Neural crest cell (in vitro differentiated cells): ENCODE results near the gene GDPD4. TPM values are rescaled to one million over a fixed set of nuclear protein-coding genes. Genes with fewer than 3 reads are reported as not detected.
A peak's percentile ranks its signal among the peaks of the same experiment; 100 is the strongest.

Source experiments
- DNase-seq: peaks from one replicate; pipeline ENCODE4 v3.0.0; 2021; ENCODE audit warnings: low read depth, mixed read lengths, low spot score
- H3K27ac Mint-ChIP-seq: one replicate; pipeline ENCODE4 v1.8.0; 2021; ENCODE audit warnings: mild to moderate bottlenecking, mixed read lengths; ENCODE audit not compliant: unreplicated experiment
- H3K27me3 Mint-ChIP-seq: 2 replicates; pipeline ENCODE4 v1.8.0; 2021; ENCODE audit warnings: low read depth, mild to moderate bottlenecking, mixed read lengths
- H3K36me3 Mint-ChIP-seq: 2 replicates; pipeline ENCODE4 v1.8.0; 2021; ENCODE audit warnings: low read depth, mild to moderate bottlenecking, mixed read lengths
- H3K4me1 Mint-ChIP-seq: 2 replicates; pipeline ENCODE4 v1.8.0; 2021; ENCODE audit warnings: mixed read lengths
- H3K4me3 Mint-ChIP-seq: one replicate; pipeline ENCODE4 v1.8.0; 2021; ENCODE audit warnings: mild to moderate bottlenecking, mixed read lengths
- H3K9me3 Mint-ChIP-seq: 2 replicates; pipeline ENCODE4 v1.8.0; 2021; ENCODE audit warnings: mixed read lengths
- CTCF ChIP-seq: fragments of 200-600 bp; sonication (generic); conservative IDR thresholded peaks from 2 replicates; pipeline ENCODE4 v1.5.0; 2021; ENCODE audit warnings: antibody characterized with exemption, mild to moderate bottlenecking
- total RNA-seq: library from RNA; stranded (reverse); gene quantifications from 2 replicates; pipeline ENCODE4 v1.2.1, GENCODE V29; 2021

The GDPD4 gene
- total RNA-seq, 1 donor from 2014 or later = not detected

- no peaks in the 10 kb centered on the region for H3K36me3 Mint-ChIP-seq
- no peaks in the 10 kb centered on the region for H3K27me3 Mint-ChIP-seq
- H3K9me3 Mint-ChIP-seq = no peaks in the 10 kb centered on the region
- H3K4me3 Mint-ChIP-seq = no peak overlapping the region
- peaks cover 9% of the 10 kb centered on the region for H3K4me1 Mint-ChIP-seq
- TF ChIP-seq CTCF = no peak
- peak overlapping the region; percentile 71 for H3K27ac Mint-ChIP-seq
- DNase-seq = no peak
These were observed 103.7 kb downstream of the GDPD4 start for GRCh38 chr11:77197626-77198320.

GRCh38 chr11:77196961-77197360 is 104.5 kb downstream of the GDPD4 start:
- DNase-seq = no peak
- peaks cover 9% of the 10 kb centered on the region for H3K4me1 Mint-ChIP-seq
- H3K9me3 Mint-ChIP-seq = no peaks in the 10 kb centered on the region
- H3K36me3 Mint-ChIP-seq = no peaks in the 10 kb centered on the region
- no peak for TF ChIP-seq CTCF
- no peak overlapping the region for H3K27ac Mint-ChIP-seq
- H3K27me3 Mint-ChIP-seq = no peaks in the 10 kb centered on the region
- no peak overlapping the region for H3K4me3 Mint-ChIP-seq

- H3K27me3 Mint-ChIP-seq = no peaks in the 10 kb centered on the region
- no peak for DNase-seq
- peaks cover 9% of the 10 kb centered on the region for H3K4me1 Mint-ChIP-seq
- no peak overlapping the region for H3K4me3 Mint-ChIP-seq
- no peaks in the 10 kb centered on the region for H3K9me3 Mint-ChIP-seq
- no peak for TF ChIP-seq CTCF
- no peaks in the 10 kb centered on the region for H3K36me3 Mint-ChIP-seq
- H3K27ac Mint-ChIP-seq = peak overlapping the region; percentile 3
These were observed 106.3 kb downstream of the GDPD4 start for GRCh38 chr11:77195071-77195755.

GRCh38 chr11:77193911-77194830 is 107.3 kb downstream of the GDPD4 start:
- no peak for DNase-seq
- H3K27me3 Mint-ChIP-seq = no peaks in the 10 kb centered on the region
- peaks cover 9% of the 10 kb centered on the region for H3K4me1 Mint-ChIP-seq
- H3K36me3 Mint-ChIP-seq = no peaks in the 10 kb centered on the region
- H3K9me3 Mint-ChIP-seq = no peaks in the 10 kb centered on the region
- no peak overlapping the region for H3K27ac Mint-ChIP-seq
- no peak overlapping the region for H3K4me3 Mint-ChIP-seq
- no peak for TF ChIP-seq CTCF

GRCh38 chr11:77193167-77193566 is 108.3 kb downstream of the GDPD4 start:
- H3K4me1 Mint-ChIP-seq = peaks cover 10% of the 10 kb centered on the region
- no peak overlapping the region for H3K27ac Mint-ChIP-seq
- no peaks in the 10 kb centered on the region for H3K9me3 Mint-ChIP-seq
- TF ChIP-seq CTCF = no peak
- H3K4me3 Mint-ChIP-seq = no peak overlapping the region
- DNase-seq = no peak
- H3K36me3 Mint-ChIP-seq = no peaks in the 10 kb centered on the region
- H3K27me3 Mint-ChIP-seq = no peaks in the 10 kb centered on the region
